ENCODE results near the gene TTC29.
A peak's percentile ranks its signal among the peaks of the same experiment; 100 is the strongest.

Gene TTC29

GRCh38 chr4:146945556-146946374 is at the start of gene TTC29:
TSS of gene TTC29 (minus strand) at chr4:146945864. CDS start at chr4:146939895, 5,969 bp downstream.
- peak; percentile 51 for DNase-seq (ENCODE audit: low read depth)

DNA sequence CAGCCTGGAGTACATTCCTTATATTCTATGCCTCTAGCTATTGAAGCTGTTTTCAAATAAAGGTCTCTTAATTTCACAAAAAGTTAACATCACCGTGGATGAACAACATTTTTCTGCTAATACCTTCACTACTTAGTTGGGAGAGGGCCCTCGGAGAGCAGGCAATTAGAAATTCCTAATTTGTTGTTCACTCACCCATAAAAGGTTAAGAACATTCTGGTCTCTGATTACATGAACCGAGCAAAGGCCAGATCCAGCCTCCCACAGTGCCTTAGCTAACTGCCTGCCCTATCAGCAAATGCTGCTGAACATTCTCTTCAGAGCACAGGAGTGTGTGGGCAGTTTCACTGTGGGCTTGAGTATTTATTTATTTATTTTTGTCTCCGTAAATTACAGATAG is 36.0 kb upstream of the TTC29 start:
- no peak for DNase-seq (ENCODE audit: low read depth)

GRCh38 chr4:146978641-146979040 is 33.0 kb upstream of the TTC29 start:
- DNase-seq (ENCODE audit: low read depth) = no peak

DNA sequence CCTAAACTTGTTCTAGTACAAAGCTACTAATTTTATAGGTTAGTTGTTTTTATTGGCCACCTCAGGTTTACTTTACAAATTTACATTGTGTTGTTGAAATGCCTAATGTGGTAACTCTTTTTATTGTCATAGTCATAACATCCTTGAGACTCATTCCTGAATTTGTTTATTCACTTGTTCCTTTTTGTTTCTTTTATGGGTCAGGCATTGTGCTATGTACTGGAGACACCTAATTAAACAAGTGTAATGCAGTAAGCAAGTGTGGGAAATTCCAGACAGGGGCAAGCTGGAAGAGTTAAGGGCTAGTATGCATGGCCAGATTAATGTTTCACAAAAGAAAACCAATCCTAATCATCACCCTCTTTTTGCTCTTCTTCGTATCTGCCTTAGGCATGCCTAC is 30.5 kb upstream of the TTC29 start:
- DNase-seq (ENCODE audit: low read depth) = no peak

- no peak for DNase-seq (ENCODE audit: low read depth)
These were observed 29.9 kb upstream of the TTC29 start for GRCh38 chr4:146975527-146975926.

DNA sequence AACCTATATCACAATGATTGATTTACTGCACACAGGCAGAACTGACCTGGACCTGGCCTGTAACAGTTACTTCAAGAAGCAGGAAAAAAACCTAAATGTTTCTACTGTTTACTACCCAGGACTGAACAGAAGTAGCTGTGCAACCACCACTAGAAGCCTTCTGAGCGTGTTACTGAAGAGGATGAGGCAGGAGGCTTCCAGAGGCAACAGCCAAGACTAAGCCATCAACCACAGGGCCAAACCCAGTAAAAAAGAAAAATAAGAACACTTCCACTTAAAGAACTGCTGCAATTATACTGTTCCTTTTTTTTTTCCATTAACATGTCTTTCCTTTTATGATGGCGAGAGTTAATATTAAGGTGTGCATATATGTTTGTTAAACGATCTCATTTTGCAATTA is 29.4 kb upstream of the TTC29 start:
- no peak for DNase-seq (ENCODE audit: low read depth)

DNA sequence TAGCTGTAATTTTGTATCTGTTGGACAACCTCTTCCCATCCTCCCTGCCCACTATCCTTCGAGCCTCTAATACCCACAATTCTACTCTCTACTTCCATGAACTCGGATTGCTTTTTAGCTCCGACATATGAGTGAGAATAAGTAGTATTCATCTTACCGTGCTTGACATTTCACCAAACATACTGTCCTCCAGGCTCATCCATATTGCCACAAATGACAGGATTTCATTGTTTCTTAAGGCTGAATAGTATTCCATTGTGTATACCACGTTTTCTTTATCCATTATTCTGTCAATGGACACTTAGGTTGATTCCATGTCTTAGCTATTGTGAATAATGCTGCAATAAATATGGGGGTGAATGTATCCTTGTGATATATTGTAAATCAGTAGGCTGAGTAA is 26.4 kb upstream of the TTC29 start:
- DNase-seq (ENCODE audit: low read depth) = no peak

DNA sequence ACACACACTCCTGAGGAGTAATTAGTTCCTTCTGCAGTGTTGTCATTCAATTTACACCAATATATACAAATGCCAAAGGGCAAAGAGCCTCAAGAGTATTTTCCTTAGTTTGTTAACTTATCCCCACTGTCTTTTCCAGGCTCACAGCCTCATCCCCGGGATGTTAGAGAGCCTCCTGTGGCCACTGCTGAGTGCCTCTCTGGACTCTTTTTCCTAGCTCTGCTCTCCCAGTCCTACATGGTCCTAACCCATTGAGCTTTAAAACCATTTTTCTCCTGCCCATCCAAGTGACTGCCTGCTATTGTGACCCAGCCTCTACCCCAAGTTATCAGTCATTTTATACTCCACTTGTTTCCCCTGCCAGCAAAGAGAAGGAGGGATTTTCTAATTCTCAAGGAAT is 23.5 kb upstream of the TTC29 start:
- DNase-seq (ENCODE audit: low read depth) = no peak

- no peak for DNase-seq (ENCODE audit: low read depth)
These were observed 15.0 kb upstream of the TTC29 start for GRCh38 chr4:146960634-146961033.

- no peak for DNase-seq (ENCODE audit: low read depth)
These were observed 14.0 kb upstream of the TTC29 start for GRCh38 chr4:146959692-146960091.

DNA sequence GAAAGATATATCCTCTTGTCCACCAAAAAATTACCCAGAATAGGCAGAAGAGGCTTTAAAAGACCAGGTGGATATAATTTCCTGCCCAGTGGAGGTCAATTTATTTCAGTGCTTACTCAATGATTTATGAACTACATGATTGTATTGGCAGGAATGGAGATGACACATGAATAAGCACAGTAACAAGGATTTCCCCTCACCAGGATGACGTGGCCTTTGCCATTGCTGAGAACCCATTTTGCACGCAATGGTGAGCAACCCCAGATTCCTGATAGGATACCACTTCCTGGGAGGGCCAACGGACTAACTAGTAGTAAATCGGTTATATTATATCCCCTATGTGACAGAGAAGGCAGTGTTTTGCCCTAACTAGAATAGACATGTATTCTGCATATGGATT is 11.6 kb upstream of the TTC29 start:
- DNase-seq (ENCODE audit: low read depth) = peak; percentile 65

GRCh38 chr4:146952896-146953295 is 7.2 kb upstream of the TTC29 start:
- no peak for DNase-seq (ENCODE audit: low read depth)

- no peak for DNase-seq (ENCODE audit: low read depth)
These were observed 3.9 kb upstream of the TTC29 start for GRCh38 chr4:146949559-146949958.

DNA sequence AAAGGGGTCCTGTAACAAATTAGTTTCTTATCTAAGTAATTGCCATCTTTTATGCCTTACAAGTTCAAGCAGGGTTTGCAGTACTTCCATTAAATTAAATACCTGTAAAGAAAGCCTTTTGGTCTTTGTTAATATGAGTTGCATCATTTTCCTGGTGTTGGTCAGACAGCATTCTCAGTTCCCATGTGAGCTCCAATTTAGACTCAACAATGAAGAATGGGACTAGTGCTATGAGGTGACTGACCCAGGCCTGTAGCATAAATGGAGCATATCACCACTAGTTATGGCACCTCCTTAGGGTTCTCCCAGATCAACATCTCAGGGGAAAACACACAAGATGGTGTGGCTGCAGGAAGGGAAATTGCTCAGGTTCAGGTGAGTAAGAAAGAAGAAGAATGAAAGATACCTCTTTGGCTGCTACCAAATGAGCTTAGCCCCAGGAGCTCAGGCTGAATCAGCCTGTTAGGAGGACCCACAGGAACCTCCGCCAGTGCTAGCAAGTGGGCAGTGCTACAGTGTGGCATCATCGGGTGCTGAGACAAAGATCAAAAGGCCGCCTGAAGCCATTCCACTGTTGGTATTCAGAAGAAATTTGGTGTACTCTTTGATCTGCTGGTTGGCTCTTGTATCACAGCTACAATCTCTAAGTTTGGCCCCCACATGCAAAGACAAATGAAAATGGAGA is 1.8 kb downstream of the TTC29 start:
- no peak for DNase-seq (ENCODE audit: low read depth)

DNA sequence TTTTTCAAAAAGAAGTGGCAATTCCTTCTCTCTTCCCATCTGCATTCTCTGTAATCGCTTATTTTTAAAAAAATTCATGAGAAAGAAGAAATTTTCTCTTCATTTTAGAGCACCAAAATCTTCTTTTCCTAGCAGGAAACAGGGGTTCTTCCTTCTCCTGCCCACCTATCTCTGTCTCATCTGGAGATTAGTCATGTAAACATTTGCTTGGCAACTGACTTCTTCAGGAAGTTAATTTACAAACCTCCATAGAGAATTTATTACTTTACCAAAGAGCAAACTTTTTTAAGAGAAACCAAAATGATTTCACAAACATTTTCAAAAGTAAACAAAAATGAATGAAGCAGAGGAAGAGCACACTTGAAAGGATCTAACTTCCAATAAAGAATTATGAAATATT is 13.5 kb downstream of the TTC29 start:
- DNase-seq (ENCODE audit: low read depth) = no peak

GRCh38 chr4:146930673-146931072 is 15.0 kb downstream of the TTC29 start:
- no peak for DNase-seq (ENCODE audit: low read depth)

DNA sequence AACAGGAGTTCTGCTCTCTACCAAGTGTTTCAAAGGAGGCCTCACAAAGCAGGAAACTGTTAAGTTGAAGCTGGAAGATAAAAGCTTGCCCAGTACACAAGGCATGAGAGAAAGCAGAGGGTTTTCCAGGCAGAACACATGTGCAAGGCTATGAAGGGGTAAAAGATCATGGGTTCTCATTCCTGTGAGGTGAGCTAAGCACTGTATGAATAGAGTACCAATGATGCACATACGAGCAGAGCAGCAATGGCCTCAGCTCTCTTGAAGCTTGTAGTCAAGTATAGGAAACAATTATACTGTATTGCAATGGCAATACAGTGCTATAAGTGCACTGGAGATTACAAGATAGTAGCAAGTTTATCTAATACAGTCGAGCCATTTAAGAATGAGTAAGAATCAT is 18.0 kb downstream of the TTC29 start:
- no peak for DNase-seq (ENCODE audit: low read depth)

- DNase-seq (ENCODE audit: low read depth) = peak; percentile 15
These were observed 29.1 kb downstream of the TTC29 start for GRCh38 chr4:146916479-146917076.

- DNase-seq (ENCODE audit: low read depth) = no peak
These were observed 30.5 kb downstream of the TTC29 start for GRCh38 chr4:146915132-146915531.

- DNase-seq (ENCODE audit: low read depth) = no peak
These were observed 45.4 kb downstream of the TTC29 start for GRCh38 chr4:146900295-146900694.

DNA sequence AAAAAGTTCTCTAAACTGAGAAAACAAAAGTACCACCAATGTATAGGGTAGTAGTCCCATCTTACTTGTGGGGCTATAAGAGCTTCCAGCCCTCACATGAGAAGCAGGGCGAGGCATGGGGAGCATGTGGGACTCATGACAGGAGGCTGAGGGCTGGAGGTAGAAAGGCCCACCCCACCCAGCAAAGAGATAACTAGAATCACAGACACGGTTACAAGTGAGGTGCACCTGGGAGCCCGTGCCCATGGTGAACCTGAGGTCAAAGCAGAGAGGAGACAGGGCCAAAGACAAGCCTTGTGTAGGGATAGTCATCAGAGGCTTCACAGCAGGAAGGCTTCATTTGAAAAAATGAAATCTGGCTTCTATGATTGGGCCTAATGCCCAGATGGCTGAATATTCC is 55.4 kb downstream of the TTC29 start:
- DNase-seq (ENCODE audit: low read depth) = no peak

- no peak for DNase-seq (ENCODE audit: low read depth)
These were observed 62.6 kb downstream of the TTC29 start for GRCh38 chr4:146883070-146883469.

DNA sequence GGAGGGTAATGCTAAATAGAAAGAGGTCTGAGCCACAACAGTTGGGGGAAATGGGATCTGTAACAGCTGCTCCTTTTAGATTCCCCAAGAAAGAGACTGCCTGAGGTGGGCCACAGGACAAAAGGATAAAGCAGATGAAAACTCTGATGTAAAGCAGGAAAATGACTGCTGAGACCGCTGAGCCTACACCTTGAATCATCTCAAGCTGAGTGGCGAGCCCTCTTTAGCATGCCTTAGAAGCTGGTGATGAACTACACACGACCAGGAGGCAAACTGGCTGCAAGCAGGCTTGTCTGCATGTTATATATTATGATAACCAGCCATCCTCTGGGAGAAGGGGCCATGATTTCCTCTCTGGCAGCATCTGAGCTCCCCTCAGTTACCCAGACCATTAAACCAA is 88.4 kb downstream of the TTC29 start:
- no peak for DNase-seq (ENCODE audit: low read depth)
